ENCODE measurements around the gene CBFB.
A peak's percentile ranks its signal among the peaks of the same experiment; 100 is the strongest.
"Not testable (repeated sequence)": the region's sequence is repeated elsewhere in the genome, so short reads cannot be mapped to it uniquely, and the experiment has no call there.

Gene CBFB

DNA sequence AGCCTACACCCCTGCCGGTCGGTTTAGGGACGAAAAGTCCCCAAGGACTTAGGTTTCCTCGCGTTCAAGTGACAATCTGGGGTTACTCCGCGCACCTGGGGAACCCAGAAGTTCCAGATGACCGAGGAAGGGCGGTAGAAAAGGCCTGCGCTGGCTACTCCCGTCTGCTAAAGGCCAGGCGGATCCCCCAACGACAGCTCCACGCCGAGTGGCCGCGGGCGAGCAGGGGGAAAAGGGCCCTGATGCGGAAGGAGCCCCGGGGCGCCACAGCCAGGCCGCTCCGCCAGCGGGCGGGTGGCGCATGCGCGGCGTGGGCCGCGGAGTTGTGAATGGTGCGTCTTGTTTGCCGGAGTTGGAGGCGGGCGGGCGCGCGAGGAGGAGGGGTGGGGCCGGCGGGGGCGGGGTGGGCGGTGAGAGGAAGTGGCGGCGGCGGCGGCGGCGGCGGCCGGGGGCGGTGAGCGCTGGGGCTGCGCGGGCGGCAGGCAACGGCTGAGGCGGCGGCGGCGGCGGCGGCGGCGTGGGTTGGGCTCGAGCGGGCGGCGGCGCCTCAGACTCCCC lies at the start of gene CBFB:
Gene CBFB (plus strand): TSS at position 454 of the 558 bp plus-strand sequence. CDS start 259 bp downstream, outside the sequence.
- DNase-seq = peak; percentile 91 to 92

DNA sequence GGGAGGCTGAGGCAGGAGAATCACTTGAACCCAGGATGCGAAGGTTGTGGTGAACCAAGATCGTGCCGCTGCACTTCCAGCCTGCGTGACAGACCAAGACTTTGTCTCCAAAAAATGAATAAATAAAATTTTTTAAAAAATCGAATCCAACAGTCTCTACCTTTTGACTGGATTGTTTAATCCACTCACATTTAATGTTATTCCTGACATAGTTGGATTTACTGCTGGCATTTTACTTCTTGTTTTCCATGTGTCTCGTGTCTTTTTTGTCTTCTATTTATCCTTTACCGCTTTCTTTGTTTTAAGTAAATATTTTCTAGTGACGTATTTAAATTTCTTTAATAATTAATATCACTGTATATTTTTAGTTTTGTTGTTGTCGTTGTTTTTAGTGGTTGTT lies 45.9 kb upstream of the CBFB start:
- no peak for DNase-seq

DNA sequence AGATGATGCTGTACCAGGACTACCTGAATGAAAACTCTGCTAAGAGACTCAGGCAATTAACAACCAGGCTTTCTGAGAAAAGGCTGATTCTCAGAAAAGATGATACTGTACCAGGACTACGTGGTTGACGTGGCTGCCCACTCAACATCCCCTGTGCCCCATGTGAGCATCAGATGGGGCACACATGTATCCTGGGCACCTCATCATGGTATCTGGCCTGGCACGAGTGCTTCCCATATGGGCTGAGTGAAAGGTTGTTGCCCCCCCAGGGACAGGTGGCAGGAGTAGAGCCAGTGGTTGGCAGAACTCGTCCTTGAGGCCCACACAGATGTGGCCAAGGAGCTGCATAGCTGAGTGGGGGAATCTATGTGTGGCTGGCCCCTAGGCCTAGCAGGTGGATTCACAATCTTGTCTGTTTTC lies 44.0 kb upstream of the CBFB start:
- DNase-seq = peak; percentile 53 to 78

DNA sequence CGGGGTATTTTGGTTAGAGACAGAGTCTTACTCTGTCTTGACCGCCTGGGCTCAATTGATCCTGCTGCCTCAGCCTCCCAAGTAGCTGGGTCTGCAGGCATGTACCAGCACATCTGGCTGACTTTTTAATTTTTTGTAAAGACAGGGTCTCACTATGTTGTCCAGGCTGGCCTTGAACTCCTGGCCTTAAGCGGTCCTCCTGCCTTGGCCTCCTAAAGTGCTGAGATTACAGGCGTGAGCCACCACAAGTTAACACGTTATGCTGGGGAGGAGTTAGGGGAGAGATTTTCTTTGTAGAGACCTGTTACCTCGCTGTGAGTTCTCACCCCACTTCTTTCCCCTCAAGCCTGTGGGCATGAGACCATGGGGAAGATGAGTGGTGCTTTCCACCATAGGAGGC lies 42.4 kb upstream of the CBFB start:
- DNase-seq = no peak

DNA sequence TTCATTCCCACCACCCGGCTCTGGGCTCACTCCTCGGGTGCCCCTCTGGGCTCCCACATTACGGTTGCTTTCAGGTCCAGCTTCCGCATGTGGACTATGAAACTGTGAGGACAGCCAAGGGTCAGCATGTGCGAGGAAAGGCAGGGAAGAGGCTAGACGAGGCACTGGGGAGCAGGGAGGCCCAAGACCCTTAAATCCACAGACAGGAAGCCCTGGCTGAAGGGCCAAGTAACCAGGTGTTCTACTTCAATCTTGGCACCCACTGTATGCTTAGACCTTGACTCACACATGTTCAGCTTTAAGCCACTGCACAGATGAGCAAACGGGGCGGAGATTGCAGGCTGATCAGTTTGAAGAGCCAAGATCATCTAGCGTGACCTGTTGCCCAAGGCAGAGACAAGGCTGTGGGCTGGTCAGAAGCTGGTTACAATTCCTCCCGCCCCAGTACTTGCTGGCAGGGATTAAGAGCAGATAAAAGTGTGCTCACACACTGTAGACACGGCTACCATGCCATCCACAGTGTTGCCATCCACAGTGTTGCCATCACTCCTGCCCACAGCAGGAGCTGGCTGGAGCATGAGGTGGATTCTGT lies 40.7 kb upstream of the CBFB start, which contains the start of gene CES4A:
Gene CES4A (plus strand): TSS at position 393 of the 592 bp plus-strand sequence. CDS start 184 bp downstream, at position 577.
- no peak for DNase-seq

DNA sequence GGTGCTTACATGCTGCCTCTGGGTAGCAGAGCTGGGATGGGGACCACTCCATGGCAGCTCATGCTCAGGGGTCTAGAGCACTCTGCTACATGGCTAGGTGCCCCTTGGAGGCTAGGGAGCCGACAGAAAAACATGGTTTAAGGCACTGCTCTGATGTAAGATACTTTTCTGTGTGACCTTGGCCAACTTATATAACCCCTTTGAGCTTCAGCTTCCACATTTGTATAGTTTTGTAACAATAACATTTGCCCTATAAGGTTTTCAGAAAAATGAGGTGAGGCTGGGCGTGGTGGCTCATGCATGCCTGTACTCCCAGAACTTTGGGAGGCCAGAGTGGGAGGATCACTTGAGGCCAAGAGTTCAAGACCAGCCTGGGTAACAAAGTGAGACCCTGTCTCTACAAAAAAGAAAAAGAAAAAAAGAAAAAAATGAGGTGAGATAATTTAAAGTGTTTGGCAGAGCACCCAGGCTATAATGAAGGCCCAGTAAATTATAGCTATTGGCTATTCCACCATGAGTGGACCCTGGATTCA lies 37.3 kb upstream of the CBFB start:
- DNase-seq = no peak

DNA sequence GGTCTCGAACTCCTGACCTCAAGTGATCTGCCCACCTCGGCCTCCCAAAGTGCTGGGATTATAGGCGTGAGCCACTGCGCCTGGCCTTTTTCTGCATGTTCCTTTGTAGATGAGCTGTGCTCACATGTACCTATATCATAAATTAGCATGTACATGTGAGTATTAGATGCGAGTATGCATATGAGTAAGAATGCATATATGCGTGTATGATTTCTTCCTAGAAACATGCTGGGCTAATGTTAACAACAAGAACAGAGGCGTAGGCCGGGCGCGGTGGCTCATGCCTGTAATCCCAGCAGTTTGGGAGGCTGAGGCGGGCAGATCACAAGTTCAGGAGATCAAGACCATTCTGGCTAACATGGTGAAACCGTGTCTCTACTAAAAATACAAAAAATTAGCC lies 35.4 kb upstream of the CBFB start:
- not testable (repeated sequence) for DNase-seq

DNA sequence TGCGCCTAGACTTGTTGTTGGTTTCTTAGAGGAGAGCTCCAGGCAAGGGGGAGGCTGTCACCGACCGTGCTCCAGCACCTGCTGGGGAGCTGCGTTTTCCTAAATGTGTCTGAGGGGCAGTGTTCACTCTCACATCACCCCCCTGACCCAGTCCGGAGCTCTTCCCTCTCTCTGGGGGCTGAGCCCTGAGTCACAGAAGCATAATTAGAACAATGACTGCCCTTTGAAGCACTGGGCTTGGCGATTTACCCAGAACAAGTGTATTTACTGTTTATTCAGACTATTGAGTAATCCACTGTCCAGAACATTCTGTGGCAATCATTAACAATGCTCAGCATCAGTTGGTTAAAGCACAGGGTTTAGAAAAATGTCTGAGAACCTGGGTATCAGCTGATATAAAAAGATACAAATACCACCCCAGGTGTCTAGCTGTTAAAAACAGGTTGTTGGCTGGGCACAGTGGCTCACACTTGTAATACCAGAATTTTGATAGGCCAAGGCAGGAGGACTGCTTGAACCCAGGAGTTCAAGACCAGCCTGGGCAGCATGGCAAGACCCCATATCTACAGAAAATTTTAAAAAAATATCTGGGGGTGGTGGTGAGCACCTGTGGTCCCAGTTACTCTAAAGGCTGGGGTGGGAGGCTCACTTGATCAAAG lies 32.5 kb upstream of the CBFB start:
- DNase-seq = no peak

DNA sequence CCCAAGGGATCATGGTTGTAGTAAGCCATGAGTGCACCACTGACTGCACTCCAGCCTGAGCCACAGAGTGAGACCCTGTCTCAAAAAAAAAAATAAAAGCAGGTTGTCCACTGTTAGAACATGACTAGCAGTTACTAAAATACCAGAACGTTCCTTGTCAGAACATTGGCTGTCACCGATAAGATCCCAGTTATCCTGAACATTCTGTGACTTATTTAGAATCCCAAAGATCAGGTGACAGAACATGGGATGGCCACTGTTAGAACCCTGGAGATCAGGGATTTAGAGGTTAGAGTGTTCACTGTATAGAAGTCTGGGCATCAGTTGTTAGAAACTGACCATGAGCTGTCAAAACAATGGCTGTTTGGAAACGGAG lies 32.0 kb upstream of the CBFB start:
- no peak for DNase-seq

DNA sequence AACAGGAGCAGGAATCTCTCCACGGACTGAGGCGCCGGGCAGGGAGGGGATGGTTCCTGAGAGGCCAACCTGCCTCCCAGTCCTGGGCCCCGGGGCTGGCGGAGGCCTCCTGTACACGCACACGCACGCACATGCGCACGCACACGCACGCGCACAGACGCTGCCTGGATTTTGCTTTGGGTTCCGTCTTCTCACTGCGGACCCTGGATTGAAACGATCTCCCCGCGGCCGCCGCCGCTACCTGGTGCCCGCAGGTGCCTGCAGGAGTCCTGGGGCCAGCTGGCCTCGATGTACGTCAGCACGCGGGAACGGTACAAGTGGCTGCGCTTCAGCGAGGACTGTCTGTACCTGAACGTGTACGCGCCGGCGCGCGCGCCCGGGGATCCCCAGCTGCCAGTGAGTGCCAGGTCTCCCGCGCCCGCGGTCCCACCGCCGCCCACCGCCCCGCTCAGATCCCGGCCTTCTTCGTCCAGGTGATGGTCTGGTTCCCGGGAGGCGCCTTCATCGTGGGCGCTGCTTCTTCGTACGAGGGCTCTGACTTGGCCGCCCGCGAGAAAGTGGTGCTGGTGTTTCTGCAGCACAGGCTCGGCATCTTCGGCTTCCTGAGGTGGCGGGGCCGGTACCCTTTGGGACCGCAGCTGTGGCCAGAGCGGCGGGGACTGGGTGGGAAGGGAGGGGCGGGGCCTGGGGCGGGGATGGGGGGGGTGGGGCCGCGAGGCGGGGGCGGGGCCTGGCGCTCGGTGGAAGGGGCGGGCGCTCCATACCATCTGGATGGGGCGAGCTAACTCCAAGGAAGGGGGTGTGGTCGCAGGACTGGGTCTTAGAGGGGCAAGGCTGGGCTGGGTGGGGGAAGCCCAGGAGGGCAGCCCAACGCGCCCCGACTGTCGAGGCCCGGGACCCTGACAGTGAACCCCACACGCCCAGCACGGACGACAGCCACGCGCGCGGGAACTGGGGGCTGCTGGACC lies 28.3 kb upstream of the CBFB start:
- peak; percentile 47 to 54 for DNase-seq

DNA sequence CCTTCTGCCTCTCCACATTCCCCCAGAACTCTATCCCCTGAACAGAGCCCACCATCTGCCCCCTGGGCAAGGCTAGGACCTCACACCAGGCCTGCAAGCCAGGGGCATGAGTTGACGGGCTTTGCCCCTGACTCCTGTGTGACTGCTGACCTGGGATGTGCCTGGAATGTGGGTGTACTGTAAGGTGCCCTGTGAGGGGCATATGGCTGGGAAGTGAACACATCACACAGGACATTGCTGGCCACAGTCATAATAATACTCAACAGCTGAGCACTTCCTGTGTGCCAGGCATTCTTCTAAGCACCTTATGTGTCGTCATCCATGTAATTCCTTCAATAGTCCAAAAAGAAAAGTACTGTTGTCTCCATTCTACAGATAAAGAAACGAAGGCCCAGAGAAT lies 27.2 kb upstream of the CBFB start:
- DNase-seq = no peak

DNA sequence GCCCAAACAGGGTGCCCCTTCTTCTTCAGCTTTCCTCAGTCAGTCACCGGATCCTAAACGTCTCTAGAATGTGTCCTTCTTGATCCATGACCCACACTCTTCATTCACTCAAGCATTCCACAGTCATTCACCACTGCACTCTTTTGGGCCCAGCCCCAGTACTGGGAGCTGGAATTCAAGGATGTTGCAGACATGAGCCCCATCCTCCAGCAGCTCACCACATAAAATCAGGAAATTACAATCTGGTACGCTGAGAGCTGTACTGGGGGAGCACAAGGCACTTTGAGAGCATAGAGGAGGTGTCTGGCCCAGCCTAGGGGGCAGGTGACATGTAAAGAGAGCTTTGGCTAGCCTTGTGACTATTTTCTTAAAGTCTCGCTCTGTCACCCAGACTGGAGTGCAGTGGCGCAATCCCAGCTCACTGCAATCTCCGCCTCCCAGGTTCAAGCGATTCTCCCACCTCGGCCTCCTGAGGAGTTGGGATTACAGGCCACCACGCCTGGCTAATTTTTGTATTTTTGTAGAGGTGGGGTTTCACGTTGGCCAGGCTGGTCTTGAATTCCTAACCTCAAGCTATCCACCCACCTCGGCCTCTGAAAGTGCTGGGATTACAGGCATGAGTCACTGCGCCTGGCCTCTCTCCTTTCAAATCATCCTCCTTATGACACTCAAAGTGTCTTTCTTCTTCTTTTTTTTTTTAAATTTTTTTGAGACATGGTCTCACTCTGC lies 21.9 kb upstream of the CBFB start:
- DNase-seq = no peak

DNA sequence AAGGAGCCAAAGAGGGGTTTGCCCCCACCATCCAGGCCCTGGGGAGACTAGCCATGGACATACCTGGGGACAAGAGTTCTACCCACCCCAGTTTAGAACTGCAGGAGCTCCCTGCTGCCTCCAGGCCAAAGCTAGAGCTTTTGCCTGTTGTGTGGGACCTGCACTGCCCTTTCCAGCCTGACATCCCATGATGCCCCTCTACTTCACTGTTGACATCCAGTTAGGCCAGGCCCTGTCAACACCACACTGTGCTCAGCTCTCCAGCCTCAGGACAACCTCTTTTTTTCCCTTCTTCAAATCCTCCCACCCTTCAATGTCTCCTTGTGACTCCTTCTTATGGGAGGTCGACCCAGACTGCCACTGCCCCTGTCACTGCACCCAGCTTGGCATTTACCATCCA lies 19.8 kb upstream of the CBFB start:
- no peak for DNase-seq

DNA sequence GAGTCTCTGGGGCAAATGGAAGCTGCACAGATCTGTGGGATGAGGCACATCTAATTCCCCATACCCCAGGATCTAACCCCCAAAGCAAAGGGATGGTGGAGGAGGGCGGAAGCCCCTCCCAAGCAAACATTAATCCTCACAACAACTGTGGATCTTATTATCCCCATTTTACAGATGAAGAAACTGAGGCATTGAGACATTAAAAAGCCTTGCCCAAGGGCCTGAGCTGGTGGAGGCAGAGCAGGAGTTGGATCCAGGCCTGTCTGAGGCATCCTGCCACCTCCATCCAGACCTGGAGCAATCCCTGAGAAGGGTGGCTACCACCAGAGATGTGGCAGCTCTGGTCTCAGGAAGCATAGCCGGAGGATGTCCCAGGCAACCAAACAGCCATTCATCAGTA lies 17.7 kb upstream of the CBFB start:
- DNase-seq = no peak

DNA sequence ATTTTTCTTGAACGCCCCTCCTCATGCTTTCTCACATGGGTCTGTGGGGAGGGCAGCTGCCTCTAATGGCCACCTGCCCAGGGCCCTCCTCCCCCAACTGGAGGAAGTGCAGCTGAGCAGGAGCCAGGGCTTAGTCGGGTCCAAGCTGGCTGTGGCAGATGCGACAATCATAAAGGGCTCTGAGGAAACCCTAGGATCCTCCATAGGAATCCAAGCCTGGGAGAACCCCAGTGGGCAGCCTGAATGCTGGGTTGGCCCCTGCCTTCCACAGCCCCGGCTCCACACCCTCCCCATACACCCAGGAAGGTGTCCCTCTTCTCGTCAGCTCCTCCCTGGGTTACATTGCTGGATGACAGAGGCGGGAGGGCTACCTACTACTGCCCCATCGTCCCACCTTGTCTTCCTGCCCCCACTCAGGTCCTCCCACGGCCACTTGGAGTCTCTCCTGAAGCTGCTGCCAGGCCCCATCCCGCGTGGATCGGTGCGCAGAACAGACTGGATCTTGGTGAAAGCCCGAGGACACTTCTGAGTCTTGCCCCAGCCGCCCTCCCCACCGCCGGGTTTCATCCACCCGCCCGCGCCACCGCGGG lies 15.6 kb upstream of the CBFB start:
- no peak for DNase-seq

DNA sequence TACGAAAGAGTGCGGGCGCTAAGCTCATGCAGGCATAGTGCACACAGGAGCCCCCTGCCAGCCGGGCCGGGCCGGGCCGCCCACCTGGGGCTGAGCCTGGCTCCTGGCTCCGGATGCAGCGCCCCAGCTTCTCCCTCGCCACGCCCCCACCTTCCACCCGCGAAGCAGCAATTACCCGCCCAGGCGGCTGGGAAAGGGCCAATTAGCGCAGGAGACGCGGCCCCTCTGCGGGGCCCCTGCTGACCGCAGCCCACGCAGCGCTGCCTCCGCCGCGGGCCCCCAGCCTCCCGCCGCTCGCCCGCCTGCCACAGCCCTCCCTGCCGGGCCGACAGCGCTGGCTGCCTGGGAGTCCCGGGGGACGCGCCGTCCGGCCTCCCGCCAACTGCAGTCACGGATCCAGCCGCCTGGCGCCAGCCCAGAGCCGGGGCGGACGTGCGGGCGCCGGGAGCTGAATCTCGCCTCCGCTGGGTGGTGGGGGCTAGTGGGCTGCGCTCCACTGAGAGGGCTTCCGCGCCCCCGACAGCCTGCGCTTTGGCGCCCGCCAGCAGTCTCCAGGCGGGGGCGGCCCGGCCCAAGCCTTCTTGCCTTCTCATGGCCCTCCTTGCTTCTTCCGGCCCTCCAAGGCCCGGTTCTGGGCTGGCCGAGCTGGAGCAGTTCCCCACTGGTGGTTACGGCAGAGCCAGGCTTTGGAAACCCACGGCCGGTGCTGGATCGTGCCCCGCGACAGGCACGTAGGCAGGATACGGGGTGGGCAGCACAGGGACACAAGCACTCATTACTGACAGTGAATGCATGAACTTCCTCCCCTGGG lies 14.9 kb upstream of the CBFB start:
- DNase-seq = peak; percentile 68

DNA sequence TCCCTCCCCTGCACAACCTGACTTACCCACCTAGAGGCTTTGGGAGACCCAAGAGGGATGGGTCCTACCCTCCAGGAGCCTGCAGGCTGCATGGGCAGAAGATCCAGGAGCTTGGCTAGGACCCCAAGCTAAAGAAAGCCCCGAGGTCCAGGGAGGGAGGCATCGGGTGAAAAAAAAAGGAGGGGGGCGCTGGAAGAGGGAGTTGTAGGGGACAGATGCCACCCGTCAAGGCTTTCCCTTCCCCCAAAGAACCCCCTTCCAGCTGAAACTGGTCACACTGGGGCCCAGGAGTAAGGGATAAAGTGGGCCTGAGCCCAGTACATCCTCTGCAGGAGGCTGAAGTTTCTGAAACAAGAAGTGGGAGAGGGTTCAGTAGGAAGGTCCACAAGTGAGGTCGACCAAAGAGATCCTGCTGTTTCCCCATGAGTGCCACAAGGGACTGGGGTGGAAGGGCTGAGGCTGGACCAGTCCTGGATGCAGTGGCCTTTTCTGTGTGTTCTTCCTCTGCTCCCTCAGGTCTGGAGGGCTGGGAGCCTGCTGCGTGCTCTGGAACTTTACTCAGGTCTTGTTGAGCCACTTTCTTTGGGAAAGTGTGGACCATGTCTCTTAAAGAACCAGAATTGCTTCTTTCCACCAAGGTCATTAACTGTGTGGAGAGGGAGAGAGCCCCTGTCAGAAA lies 14.2 kb upstream of the CBFB start:
- no peak for DNase-seq

DNA sequence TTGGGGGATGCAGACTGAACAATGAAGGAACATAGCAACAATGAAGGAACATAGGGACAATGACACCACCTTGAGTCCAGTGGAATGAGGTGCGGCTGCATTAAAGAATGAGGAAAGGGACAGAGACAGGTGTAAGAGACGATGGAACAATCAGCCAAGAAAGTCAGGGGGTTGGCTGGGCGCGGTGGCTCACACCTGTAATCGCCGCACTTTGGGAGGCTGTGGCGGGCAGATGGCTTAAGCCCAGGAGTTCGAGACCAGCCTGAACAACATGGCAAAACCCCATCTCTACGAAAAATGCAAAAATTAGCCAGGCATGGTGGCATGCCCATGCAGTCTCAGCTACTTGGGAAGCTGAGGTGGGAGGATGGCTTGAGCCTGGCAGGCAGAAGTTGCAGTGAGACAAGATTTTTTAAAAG lies 13.6 kb upstream of the CBFB start:
- no peak for DNase-seq

DNA sequence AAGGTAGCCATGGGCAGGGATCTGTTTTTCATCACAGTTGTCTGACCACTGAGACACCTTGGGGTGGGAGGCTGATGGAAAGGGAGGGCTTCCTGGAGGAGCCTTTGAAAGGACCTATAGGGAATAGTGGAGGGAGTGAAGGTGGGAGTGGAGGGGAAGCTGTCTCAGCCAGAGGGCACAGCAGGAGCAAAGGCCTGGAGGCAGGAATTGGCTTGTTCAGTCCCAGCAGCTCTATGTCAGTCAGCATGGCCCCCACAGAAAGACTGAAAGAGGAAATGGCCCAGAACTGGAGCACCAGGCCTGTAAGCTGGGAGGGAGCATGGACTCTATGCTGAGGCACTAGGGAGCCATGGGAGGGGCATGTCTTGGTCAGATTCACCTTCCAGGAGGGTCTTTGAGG lies 12.8 kb upstream of the CBFB start:
- no peak for DNase-seq

DNA sequence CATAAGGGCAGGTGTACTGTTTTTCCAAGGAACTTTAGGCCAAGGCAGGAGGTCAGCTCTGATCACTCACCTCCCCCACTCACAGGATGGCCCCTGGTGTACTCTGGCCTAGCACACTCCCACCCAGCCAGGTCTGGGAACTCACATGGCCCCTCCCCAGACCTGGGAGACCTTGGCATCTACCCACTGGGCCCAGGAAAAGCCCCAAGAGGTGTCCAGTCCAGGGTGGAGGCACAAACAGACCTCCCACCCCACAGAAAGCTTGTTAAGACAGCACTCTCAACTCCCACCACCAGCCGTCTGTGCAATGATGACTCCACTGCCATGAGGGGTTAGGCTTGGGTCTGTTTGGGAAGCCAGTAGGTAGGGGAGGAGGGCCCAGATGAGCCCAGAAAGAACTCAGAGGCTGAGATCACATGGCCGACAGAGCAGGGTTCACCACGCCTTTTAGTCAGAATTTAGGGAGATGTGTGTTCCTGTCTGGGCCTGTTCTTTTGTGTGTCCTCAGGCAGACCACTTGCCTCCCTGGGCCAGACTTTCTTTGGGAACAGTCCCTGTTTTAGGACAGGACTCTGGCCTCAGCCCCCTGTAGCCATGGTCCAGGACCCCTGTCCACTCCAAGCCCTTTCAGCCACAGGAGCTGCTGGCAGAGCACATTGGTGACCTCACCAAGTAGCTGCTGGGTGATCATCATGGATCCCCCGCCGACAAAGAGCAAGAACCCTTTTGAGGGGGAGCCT lies 12.1 kb upstream of the CBFB start:
- DNase-seq = no peak
